Hypothalamus (tissue), 51 donors: Measurements from ENCODE around the gene MRGPRF.
"Not testable (repeated sequence)": the region's sequence is repeated elsewhere in the genome, so short reads cannot be mapped to it uniquely, and the experiment has no call there.

Source experiments
- DNase-seq, 51 donors: peaks; one replicate each; lab custom pipeline; 2025; lab: John Stamatoyannopoulos, UW

Gene MRGPRF

DNA sequence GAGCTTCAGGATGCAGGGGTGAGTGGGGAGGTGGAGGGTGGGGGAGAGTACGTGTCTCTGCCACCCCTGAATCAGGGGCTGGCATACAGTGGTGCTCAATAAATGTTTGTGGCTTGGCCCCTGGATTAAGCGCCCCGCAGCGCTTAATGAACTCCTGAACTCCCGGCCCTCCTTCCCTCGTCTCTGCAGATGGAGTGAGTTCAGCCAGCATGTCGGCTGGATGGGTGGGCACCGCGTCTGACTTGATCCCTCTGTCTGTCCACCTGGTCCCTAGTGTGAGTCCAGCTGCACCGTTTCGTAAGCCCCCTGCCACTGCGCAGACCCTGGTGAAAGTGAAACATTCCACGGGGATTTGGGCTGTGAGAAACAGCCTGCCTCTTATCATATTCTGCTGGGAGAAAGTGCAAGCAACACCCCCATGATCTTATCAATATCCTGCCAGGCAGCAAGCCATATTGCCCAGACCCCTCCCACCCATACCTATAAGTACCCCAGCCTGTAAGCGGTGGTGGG is 20.2 kb downstream of the MRGPRF start:
- DNase-seq = no peak

GRCh38 chr11:68990995-68991780 is 21.9 kb downstream of the MRGPRF start:
- DNase-seq = no peak

GRCh38 chr11:68989936-68990606 is 23.0 kb downstream of the MRGPRF start:
- DNase-seq = no peak

GRCh38 chr11:68988491-68988890 is 24.6 kb downstream of the MRGPRF start:
- DNase-seq = no peak

DNA sequence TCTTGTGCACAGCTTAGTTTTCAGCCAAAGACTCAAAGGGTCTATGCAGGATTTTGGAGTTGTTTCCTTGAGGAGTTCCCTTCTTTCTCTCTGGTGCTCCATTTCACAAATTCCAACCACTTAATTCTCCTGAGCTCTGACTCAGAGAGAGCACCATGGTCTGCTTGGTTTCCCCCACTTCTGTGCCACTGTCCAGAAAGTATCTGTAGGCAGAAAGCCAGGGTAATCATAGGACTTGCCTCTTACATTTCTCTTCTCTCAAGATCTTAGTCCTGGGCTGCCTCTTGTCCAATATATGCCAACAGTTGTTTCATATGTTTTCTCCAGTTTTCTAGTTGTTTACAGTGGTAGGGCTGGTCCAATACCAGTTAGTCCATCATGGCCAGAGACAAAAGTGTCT is 25.8 kb downstream of the MRGPRF start:
- no peak for DNase-seq

DNA sequence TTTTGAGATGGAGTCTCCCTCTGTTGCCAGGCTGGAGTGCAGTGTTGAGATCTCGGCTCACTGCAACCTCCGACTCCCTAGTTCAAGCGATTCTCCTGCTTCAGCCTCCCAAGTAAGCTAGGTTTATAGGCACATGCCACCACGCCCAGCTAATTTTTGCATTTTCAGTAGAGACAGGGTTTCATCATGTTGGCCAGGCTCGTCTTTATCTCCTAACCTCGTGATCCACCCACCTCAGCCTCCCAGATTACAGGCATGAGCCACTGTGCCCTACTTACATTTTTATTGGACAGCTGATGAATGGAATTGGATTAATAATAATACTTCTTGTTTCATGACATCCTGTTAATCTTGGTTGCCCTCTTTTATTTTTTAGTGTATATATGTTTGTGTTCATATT is 29.2 kb downstream of the MRGPRF start:
- DNase-seq = no peak

DNA sequence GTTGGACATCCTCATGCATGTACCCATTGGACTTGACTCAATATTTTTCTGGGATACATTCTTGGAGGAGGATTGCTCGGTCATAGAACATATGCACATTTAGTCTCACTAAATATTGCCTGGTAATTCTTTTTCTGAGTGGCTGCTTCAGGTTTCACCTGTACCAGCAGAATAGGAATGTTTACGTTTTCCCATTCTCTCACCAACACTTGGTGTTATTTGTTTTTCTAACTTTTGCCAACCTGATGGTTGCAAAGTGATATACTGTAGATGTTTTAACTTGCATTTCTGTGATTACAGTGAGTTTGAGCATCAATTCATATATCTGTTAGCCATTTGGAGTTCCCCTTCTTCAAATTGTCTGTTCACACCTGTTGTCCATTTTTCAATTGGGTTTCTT is 30.9 kb downstream of the MRGPRF start:
- DNase-seq = no peak

DNA sequence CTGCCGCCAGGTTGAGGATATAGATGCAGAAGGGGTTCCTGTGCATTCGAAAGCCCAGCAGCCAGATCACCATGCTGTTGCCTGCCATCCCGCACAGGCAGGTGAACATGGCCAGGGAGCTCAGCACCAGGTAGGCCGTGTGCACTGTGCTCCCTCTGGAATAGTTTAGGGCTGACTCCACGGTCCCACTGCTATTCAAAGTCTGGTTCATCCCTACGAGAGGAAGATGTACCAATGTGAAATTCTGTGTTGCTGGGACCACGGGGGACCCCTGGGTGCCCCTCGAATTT is 32.3 kb downstream of the MRGPRF start, which contains the start of gene MRGPRD:
Gene MRGPRD, minus strand, starts transcription at position 211 of the 290 bp plus-strand sequence. Its CDS starts 0 bp downstream, at position 211.
- no peak for DNase-seq

DNA sequence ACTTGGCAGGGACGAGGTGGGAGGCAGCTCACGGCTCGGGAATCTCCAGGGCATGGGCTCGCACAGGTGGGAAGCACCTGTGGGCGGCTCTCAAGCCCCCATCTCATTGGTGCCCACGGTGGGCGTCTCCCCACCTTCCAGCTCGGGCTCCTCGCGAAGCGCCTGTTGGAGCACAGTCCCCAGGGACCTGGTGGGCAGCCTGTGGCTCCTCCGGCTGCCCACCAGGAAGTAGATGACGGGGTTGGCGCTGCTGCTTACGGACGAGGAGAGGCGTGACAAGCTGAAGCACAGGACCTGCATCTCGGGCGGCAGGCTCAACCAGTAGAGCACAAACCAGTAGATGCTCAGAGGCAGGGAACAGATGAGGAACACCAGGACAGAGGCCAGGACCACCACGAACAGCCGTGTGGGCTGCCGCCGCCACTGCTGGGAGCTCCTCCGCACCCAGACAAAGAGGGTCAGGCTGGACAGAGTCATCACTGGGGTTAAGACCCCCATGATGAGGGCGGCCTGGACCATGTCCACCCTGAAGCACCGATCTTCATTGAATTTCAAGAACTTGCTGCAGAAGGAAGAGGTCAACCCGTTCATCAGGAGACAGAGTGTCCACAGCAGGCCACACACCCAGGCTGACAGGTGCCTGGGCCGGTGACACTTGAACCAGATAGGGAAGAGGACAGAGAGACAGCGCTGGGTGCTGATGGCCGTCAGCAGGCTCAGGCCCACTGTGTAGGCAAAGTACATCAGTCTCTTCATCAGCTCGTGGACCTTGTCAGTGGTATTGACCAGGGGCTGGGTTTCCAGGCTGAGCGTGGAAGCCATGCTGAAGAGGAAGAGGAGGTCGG is 32.9 kb downstream of the MRGPRF start:
- DNase-seq = no peak

GRCh38 chr11:68978931-68979594 is 34.0 kb downstream of the MRGPRF start:
- DNase-seq = no peak

DNA sequence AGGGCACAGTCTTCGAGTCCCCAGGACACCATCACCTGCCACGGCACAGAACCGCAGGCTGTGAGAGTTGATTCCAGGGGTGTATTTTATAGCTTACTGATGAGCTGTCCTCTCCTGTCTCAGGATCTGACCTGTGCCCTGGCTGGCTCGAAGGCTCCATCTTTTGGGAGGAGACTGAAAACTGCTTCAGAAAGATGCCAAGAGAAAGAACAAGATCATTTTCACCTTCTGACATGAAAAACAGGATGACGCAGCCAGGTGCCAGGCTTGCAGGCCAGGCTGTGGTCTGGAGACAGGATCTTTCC is 34.5 kb downstream of the MRGPRF start:
- no peak for DNase-seq

DNA sequence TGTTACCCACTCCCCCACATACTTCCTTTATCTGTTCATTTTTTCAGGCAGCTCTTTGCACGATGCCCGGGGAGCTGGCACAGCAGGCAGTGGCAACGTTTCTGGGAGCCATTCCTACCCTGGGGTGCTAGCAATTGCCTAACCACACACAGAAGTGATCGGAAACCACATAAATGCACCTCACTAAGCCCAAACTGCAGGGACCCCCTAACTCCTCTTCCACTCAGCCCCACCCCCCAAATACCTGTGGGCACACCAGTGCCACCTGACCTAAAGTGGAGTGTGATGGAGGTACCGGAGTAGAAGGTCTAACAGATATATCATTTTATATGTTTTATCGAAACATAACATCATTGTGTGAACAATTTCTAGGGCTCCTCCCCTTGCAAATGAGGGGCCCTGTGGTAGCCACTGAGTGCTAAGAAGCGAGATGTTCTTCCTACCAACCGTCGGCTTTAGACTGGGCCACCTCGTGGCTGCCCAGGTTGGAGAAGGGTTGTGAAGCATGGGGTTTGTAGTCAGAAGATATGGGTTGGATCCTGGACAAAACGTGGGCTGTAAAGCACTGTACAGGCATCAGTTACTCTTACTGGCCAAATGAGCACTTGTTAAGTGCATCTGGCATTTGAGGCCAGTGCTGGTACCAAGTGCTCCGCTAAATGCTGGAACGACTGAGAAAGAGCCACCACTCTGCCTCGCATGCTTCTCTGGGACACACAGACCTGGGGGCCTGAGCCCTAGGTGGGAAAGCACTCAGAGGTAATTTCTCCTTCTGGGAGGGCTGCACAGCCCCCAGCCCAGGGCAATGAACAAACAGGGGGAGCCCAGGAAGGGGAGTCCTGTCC is 35.0 kb downstream of the MRGPRF start:
- no peak for DNase-seq

DNA sequence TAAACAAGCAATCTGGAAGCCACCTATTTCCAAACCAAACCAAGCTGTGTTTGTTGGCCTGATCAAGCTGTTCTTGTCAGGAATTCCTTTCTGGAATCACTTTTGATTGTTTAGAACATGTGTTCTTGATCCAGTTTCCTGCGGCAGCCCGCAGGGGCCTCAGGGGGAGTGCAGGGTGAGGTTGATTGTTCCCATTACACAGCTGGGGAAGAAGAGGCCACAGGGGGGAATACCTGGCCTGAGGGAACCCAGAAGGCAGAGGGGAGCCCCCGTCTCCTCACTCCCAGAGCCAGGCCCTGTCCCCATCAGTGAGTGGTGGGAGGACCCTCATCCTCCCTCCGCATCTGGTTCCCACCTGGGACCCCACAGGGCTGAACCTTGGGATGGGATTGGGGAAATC is 36.5 kb downstream of the MRGPRF start:
- no peak for DNase-seq

- DNase-seq = no peak
These were observed 37.0 kb downstream of the MRGPRF start for GRCh38 chr11:68976095-68976494.

DNA sequence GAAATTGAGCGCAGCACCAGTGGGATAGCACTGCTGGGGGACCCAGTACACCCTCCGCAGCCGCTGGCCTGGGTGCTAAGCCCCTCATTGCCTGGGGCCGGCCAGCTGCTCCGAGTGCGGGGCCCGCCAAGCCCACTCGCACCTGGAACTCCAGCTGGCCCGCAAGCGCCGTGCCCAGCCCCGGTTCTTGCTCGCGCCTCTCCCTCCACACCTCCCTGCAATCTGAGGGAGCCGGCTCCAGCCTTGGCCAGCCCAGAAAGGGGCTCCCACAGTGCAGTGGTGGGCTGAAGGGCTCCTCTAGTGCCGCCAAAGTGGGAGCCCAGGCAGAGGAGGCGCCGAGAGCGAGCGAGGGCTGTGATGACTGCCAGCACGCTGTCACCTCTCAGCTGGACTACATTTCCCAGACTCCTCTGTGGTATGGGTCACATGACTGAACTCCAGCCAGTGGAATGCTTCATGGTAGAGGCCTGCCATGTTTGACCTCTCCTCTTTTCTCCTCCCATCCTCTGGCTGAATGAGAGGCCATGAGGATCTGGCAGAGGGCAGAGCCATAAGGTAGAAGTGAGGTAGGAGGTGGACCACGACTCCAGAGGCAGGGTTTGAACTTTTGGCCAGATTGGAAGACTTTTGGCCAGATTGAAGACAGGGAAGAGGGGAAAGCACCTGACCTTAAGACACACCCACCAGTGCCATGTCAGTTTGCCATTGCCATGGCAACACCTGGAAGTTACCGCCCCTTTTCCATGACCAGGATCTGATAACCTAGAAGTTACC is 38.4 kb downstream of the MRGPRF start:
- no peak for DNase-seq

GRCh38 chr11:68973706-68974105 is 39.3 kb downstream of the MRGPRF start:
- not testable (repeated sequence) for DNase-seq

GRCh38 chr11:68973219-68973618 is 39.8 kb downstream of the MRGPRF start:
- DNase-seq = no peak

DNA sequence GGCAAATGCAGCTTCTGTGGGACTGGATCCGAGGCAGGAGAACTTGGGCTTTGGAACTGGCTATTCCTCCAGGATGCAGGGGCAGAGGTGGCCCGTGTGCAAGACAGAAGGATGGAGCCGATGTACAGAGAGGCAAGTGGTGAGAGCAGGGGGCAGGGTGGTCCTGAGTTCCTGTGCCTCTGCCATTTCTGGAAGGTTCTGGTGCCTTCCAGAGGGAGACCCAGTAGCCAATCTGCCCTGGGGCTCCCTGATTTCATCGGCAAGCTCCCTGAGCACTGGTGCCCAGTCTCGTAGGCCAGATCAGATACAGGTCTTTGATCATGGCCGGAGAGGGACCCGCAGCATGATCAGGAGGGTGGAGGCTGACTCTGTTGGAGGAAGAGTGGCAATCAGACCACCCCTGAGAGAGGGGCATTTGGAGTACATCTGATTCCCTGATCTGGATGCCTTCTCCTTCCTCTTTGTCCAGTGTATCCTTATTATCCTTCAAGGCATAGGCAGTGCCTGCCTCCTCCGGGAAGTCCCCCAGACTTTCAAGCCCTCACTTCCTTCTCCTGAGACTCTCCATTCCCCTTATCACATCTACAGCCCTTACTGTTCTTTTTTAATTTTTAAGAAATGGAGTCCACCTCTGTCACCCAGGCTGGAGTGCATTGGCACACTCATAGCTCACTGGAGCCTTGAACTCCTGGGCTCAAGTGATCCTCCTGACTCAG is 42.0 kb downstream of the MRGPRF start:
- no peak for DNase-seq

DNA sequence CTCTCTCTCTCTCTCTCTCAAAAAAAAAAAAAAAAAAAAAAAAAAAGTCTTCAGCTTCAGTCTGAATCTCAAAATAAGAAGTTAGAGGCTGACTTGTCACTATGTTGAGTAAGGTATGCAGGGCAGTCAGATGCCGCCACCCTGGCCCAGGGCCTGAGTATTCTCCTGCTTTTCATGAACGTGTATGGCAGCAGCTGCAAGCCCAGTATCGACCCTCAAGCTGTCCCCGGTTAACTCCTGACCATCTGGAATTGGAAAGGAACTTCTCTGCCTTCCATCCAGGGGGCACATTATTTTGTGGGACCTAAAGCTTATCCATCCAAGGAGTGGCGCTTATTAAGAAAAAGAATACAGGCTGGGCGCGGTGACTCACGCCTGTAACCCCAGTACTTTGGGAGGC is 43.7 kb downstream of the MRGPRF start:
- DNase-seq = no peak
